Activated CD4-positive, alpha-beta T cell treated with anti-CD3 and anti-CD28 coated beads for 24 hours (primary cell): Measurements from ENCODE around the gene CCDC159.
"Not testable (repeated sequence)": the region's sequence is repeated elsewhere in the genome, so short reads cannot be mapped to it uniquely, and the experiment has no call there.

ENCODE experiments used
- DNase-seq, 2 donors: peaks; one replicate each; pipeline ENCODE4 v3.0.0-alpha.2; 2020; ENCODE audit warnings: low read depth in 2 of 2

Gene CCDC159

GRCh38 chr19:11346104-11346940 is at the start of gene CCDC159, which contains the start of gene TMEM205:
CCDC159 (plus strand) TSS chr19:11346519; CDS start chr19:11346607, 88 bp downstream.
TMEM205 (minus strand) TSS chr19:11346268; CDS start chr19:11345619, 649 bp downstream.
- peak; percentile 97 to 98 for DNase-seq

- DNase-seq = no peak
Observed at GRCh38 chr19:11299946-11300810, 46.1 kb upstream of the CCDC159 start.

- DNase-seq = no peak
Observed at GRCh38 chr19:11300811-11301120, 45.6 kb upstream of the CCDC159 start.

GRCh38 chr19:11304936-11305335 is 41.4 kb upstream of the CCDC159 start:
- no peak for DNase-seq

- no peak for DNase-seq
Observed at GRCh38 chr19:11306337-11306736, 40.0 kb upstream of the CCDC159 start.

GRCh38 chr19:11320278-11320995 is 25.9 kb upstream of the CCDC159 start:
- DNase-seq = not testable (repeated sequence)

GRCh38 chr19:11321191-11322126 is 24.9 kb upstream of the CCDC159 start:
- no peak for DNase-seq

- no peak for DNase-seq
Observed at GRCh38 chr19:11322269-11323024, 23.9 kb upstream of the CCDC159 start.

- DNase-seq = no peak
Observed at GRCh38 chr19:11323601-11324078, 22.7 kb upstream of the CCDC159 start.

GRCh38 chr19:11324079-11324661 is 22.1 kb upstream of the CCDC159 start:
- DNase-seq = no peak

GRCh38 chr19:11324748-11325389 is 21.4 kb upstream of the CCDC159 start:
- no peak for DNase-seq

- DNase-seq = no peak
Observed at GRCh38 chr19:11325544-11325943, 20.8 kb upstream of the CCDC159 start.

GRCh38 chr19:11330127-11330526 is 16.2 kb upstream of the CCDC159 start:
- DNase-seq = no peak

GRCh38 chr19:11331502-11331901 is 14.8 kb upstream of the CCDC159 start:
- no peak for DNase-seq

GRCh38 chr19:11332822-11333221 is 13.5 kb upstream of the CCDC159 start:
- DNase-seq = no peak

- DNase-seq = not testable (repeated sequence)
Observed at GRCh38 chr19:11333838-11334237, 12.5 kb upstream of the CCDC159 start.

- DNase-seq = no peak
Observed at GRCh38 chr19:11335449-11336146, 10.7 kb upstream of the CCDC159 start.

GRCh38 chr19:11337080-11337479 is 9.2 kb upstream of the CCDC159 start:
- DNase-seq = no peak

GRCh38 chr19:11338121-11338520 is 8.2 kb upstream of the CCDC159 start:
- no peak for DNase-seq
